Measurements from ENCODE around the gene TIMM13.
"Not testable (repeated sequence)": the region's sequence is repeated elsewhere in the genome, so short reads cannot be mapped to it uniquely, and the experiment has no call there.

Gene TIMM13

GRCh38 chr19:2429917-2430535 lies 2.6 kb upstream of the TIMM13 start:
- DNase-seq, result no peak

DNA sequence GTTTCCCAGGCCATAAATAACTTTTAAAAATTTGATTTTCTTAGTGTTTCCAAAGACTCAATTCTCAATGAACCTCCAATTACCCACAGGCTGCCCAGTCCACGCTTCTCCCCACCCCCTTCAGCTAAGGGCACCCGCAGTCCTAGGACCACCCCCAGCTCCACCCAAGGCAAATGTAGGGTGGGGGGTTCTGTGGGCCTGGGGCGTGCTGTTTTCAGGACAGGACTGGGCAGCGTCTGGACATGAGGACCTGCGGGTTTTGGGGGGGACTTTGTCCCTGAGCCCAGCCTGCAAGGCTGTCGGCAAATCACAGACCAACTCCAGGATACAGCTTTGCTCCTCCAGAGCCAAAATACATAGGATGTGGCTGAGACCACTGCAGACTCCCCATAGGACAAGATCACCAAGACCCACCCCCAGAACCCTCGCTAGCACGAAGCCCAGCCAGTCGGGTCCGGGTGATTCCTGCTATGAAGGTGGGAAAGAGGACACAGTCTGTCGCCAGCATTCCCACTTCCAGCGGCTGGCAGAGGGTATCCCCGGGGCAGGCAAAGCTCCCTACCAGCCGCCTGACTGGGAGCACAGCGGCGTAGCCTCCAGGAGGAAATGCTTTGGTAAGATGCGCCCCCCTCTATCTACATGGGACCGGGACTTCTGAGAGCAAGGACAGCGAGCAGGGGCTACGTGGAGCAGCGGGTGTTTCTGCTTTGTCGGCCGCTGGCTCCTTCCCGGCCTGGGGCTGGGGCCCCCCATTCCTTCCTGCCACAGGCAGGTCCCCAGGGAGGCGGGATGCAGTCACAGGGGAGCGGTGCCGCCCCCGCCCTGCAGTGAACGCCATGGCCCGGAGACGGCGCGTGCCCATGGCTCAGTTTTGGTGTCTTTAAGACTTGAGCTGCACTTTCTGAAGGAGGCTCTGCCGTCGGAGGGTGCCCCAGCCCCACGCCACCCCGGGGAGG lies 1.6 kb upstream of the TIMM13 start:
- DNase-seq, result no peak

DNA sequence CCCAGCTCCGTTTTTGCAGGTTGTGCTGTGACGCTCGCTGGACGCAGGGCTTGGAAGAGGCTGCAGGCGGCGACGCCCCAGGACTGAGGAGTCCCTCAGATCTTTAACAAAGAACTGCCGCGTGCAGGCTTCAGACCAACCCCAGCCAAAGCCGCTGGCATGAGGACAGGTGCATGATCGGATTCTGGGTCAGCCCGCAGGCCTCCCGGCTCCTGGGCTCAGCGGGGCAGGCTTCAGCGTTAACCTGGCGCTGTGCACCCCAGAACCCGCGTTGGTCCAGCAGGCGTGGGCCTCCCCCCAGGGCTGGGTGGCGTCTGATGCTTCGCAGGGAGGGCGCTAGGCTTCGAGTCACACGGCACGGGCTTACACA lies 920 bp upstream of the TIMM13 start:
- no peak for DNase-seq

DNA sequence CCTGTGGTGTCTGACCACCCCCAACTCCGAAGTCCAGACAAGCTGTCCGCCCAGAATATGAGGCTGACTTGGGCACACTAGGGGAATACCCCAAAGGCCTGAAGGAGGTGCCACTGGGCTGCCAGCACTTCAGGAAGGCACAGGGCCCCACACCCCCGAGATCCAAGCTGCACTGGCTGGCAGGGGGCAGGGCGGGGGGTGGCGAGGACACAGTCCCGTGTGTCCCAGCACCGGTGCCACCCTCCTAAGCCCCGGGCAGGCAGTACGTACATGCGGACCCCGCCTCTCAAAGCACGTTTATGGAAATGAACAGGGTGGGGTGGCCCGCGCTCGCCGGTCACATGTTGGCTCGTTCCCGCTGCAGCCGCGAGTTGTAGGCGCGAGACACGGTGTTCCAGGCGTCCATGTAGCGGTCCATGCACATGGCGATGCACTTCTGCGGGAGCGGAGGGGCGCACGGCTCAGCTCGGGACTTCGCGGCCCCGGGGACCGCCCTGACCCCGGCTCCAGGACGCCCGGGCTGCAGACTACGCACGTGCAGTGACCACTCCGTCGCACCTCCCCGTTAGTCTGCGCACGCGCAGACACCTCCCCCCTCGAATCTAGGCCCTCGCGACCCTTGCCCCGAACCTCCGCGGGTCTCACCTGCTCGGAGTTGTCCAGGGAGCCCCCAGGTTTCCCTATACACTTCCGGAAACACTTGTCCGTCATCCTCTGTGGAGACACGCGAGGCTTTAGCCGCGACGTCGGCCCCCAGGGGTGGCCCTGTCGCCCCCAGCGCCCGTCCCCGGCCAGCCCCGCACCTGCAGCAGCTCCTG lies 566 bp downstream of the TIMM13 start:
- peak in 1 of 4 experiments; percentile 26 for DNase-seq

- DNase-seq, result no peak
These were observed 1.5 kb downstream of the TIMM13 start for GRCh38 chr19:2425622-2426581.

DNA sequence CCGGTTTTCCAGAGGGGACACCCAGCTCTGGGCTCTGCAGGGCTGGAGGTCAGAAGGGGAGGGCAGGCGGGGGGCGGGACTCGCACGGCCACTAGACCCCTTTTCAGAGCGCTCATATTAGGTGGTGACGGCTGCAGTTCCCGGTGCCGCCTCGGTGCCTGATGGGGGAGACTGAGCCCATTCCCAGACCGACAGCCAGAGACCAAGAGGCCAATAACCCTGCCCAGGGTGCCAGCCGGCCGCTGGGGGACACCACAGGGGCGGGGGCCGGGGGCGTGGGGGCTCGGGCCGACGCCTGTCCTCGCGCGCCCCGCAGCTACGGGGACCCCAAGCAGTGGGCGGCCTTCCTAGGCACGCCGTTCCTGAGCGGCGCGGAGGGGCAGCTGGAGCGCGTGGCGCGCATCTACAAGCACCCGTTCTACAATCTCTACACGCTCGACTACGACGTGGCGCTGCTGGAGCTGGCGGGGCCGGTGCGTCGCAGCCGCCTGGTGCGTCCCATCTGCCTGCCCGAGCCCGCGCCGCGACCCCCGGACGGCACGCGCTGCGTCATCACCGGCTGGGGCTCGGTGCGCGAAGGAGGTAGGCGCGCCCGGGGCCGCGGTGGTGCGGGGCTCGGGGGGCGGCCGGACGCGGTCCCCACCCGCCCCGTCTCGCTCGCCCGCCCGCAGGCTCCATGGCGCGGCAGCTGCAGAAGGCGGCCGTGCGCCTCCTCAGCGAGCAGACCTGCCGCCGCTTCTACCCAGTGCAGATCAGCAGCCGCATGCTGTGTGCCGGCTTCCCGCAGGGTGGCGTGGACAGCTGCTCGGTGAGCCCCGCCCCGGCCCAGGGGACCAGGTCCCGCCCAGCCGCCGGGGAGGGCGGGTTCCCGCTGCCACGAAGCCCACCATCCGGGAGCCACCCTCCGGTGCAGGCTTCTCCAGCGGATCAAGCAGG lies 2.4 kb downstream of the TIMM13 start:
- DNase-seq, result no peak

DNA sequence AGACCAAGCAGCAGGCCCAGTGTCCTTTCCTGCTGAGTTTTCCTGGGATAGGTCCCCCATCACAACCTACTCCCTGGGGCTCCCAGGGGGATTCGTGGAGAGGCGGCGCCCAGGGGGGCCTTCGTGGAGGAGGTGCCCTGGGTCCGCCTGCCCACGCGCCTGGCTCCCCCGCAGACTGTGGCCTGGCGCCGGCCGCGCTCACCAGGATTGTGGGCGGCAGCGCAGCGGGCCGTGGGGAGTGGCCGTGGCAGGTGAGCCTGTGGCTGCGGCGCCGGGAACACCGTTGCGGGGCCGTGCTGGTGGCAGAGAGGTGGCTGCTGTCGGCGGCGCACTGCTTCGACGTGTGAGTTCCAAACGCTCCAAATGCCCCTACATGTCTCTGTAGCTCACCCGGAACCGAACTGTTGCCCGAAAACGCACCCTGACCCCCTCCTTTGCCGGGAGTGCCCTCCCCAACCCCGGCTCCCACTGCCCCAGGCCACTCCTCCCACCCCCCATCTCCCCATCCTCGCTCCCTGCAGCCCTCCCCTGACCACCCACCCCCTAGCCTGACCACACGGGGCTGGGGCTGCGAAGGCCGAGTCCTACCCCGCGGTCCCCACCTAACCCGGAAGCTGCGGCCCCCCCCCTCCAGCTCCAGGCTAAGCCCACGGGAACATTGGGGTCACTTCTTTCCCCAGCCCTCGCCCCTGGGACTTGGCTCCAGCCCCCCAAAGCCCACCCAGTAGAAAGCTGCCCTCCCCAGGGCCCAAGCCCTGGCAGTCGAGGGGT lies 3.3 kb downstream of the TIMM13 start:
- no peak for DNase-seq

- no peak for DNase-seq
These were observed 4.1 kb downstream of the TIMM13 start for GRCh38 chr19:2423071-2423914.

- no peak for DNase-seq
These were observed 5.6 kb downstream of the TIMM13 start for GRCh38 chr19:2421581-2422306.

- no peak for DNase-seq
These were observed 6.9 kb downstream of the TIMM13 start for GRCh38 chr19:2420490-2420889.

DNA sequence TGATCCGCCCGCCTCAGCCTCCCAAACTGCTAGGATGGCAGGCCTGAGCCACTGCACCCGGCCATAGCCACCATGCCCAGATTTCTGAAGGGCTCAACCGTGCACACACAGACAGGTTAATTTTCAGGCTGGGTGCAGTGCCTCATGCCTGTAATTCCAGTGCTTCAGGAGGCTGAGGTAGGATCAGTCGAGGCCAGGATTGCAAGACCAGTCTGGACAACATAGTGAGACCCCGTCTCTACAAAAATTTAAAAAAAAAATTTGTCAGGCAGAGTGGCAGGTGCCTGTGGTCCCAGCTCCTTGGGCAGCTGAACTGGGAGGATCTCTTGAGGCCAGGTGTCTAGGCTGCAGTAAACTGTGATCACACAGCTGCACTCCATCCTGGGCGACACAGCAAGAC lies 7.6 kb downstream of the TIMM13 start:
- DNase-seq, result no peak

GRCh38 chr19:2417881-2418406 lies 9.4 kb downstream of the TIMM13 start:
- no peak for DNase-seq

DNA sequence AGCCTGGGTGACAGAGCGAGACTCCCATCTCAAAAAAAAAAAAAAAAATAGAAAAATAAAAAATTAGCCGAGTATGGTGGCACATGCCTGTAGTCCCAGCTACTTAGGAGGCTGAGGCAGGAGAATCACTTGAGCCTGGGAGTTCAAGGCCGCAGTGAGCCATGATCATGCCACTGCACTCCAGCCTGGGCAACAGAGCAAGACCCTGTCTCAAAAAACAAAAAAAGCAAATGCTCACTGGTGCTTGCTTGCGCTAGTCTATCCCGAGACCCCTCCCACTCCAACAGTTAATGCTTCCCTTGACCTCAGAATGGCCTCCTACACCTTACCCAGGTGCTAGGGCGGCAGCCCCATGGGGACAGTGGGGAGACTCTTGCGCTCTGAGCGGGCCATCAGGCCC lies 9.9 kb downstream of the TIMM13 start:
- DNase-seq, result not testable (repeated sequence)

GRCh38 chr19:2416321-2417097 lies 10.9 kb downstream of the TIMM13 start:
- no peak for DNase-seq

DNA sequence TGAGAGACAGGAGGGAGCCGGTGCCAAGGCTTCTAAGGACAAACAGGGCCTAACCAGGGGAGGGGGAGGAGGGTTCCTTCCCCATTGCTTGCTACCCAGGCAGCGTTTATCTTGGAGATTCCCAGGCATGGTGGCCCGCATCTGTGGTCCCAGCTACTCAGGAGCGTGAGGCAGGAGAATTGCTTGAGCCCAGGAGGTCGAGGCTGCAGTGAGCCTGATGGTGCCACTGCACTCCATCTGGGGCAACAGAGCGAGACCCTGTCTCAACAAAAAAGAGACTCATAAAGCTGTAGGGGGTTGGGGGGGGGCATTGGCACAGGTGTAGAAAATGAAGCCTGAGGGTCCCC lies 11.4 kb downstream of the TIMM13 start:
- DNase-seq, result no peak

DNA sequence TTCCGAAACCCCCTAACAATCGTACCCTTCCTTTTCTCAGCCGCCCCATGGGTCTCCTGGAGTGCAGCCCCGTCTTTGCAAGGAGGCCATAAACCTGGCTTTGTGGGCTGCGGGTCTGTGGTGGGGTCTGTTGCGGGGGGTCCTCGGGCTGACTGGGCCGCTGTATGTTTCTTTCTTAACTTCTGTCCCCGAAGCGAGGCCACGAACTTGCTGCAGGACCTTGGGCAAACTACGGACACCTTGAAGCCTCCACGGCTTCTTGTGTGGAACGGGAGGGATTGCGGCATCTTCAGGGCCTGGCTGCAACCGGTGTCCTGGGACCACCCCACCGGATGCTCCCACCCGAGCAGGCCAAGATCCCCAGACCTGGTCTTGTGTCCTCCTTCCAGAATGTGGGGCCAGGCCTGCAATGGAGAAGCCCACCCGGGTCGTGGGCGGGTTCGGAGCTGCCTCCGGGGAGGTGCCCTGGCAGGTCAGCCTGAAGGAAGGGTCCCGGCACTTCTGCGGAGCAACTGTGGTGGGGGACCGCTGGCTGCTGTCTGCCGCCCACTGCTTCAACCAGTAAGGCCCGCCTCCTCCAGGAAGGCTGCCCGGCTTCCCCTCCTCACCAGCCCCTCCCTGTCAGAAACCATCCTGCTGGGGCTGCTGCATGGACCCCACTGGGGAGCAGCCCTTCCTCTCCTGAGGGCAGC lies 12.0 kb downstream of the TIMM13 start:
- no peak for DNase-seq

DNA sequence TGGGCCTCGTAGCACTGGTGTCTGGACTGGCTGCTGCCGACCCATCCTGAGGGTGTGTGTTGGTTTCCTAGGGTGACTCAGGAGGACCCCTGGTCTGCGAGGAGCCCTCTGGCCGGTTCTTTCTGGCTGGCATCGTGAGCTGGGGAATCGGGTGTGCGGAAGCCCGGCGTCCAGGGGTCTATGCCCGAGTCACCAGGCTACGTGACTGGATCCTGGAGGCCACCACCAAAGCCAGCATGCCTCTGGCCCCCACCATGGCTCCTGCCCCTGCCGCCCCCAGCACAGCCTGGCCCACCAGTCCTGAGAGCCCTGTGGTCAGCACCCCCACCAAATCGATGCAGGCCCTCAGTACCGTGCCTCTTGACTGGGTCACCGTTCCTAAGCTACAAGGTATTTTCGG lies 13.8 kb downstream of the TIMM13 start:
- DNase-seq, result no peak
